Tibial artery (tissue), 4 donors: ENCODE data around the gene TACC2.

Experiments
- DNase-seq, 2 donors: peaks; one replicate each; pipeline ENCODE4 v3.0.0-alpha.2; 2019
- H3K27ac ChIP-seq, 2 donors: fragments of 200-600 bp; sonication (generic) in 1 of 2; 1 replicate in 1 of 2; 2 replicates in 1 of 2; pipeline ENCODE4 v1.5.1; 2018 to 2019; ENCODE audit warnings: mild to moderate bottlenecking in 1 of 2
- H3K27me3 ChIP-seq, 2 donors: fragments of 200-600 bp; sonication (generic) in 1 of 2; one replicate each; pipeline versions ENCODE4 v1.5.1 to v1.6.0; 2016 to 2019
- H3K36me3 ChIP-seq, 3 donors: fragments of 200-600 bp; sonication (generic) in 2 of 3; one replicate each; pipeline ENCODE4 v1.5.1; 2016 to 2019; ENCODE audit warnings: mild to moderate bottlenecking in 2 of 3
- H3K4me1 ChIP-seq, 4 donors: fragments of 200-600 bp; sonication (generic) in 2 of 4; 1 replicate in 3 of 4; 2 replicates in 1 of 4; pipeline ENCODE4 v1.5.1; 2016 to 2019
- H3K4me3 ChIP-seq, 2 donors: fragments of 200-600 bp; sonication (generic) in 1 of 2; 1 replicate in 1 of 2; 2 replicates in 1 of 2; pipeline ENCODE4 v1.5.1; 2018 to 2019; ENCODE audit warnings: mild to moderate bottlenecking in 2 of 2
- H3K9me3 ChIP-seq, 3 donors: fragments of 200-600 bp; sonication (generic) in 1 of 3; one replicate each; pipeline ENCODE4 v1.5.1; 2016 to 2019
- CTCF ChIP-seq, 2 experiments: fragments of 200-600 bp in 1 of 2; fragments of 450-650 bp in 1 of 2; IDR thresholded peaks; one replicate each; pipeline ENCODE4 v1.5.1; 2017 to 2019; ENCODE audit warnings: antibody characterized with exemption in 2 of 2, mild to moderate bottlenecking in 1 of 2, moderate library complexity in 1 of 2
- intact Hi-C: fragments of 100-400 bp; cut with DNase I; formaldehyde crosslinking; loops from one replicate; pipeline ENCODE4 v1.15.0; 2023; ENCODE audit warnings: low total_unique reads

TACC2 gene

GRCh38 chr10:122281751-122282150, 292.8 kb downstream of the TACC2 start:
- Histone ChIP-seq H3K4me3 (no peak overlapping the region), H3K27me3 (no peaks in the 10 kb centered on the region), H3K9me3 (no peaks in the 10 kb centered on the region), H3K36me3 (no peaks in the 10 kb centered on the region), H3K27ac (peak overlapping the region; percentile 59 to 64), H3K4me1 (peaks cover 0 to 19% (median 3%) of the 10 kb centered on the region in 4 donors)
- no peak for TF ChIP-seq CTCF (IDR thresholded peaks at IDR 0.05)
- DNase-seq: no peak
- intact Hi-C loops: no loop called here

- Histone ChIP-seq H3K27ac (peak overlapping the region; percentile 59 to 64), H3K4me3 (peak overlapping the region; percentile 8), H3K36me3 (no peaks in the 10 kb centered on the region), H3K27me3 (no peaks in the 10 kb centered on the region), H3K9me3 (no peaks in the 10 kb centered on the region), H3K4me1 (peaks cover 0 to 24% (median 4%) of the 10 kb centered on the region in 4 donors)
- intact Hi-C loops: no loop called here
- no peak for TF ChIP-seq CTCF (IDR thresholded peaks at IDR 0.05)
- peak in 1 of 2 donors; percentile 79 for DNase-seq
These were observed 293.3 kb downstream of the TACC2 start for GRCh38 chr10:122282253-122282671.

GRCh38 chr10:122282909-122283308, 293.9 kb downstream of the TACC2 start:
- no peak for TF ChIP-seq CTCF (IDR thresholded peaks at IDR 0.05)
- Histone ChIP-seq H3K4me3 (no peak overlapping the region), H3K27ac (peak overlapping the region; percentile 59 to 64), H3K4me1 (peaks cover 0 to 31% (median 7%) of the 10 kb centered on the region in 4 donors), H3K27me3 (no peaks in the 10 kb centered on the region), H3K36me3 (no peaks in the 10 kb centered on the region), H3K9me3 (no peaks in the 10 kb centered on the region)
- intact Hi-C loops: no loop called here
- DNase-seq: no peak

- no peak for TF ChIP-seq CTCF (IDR thresholded peaks at IDR 0.05)
- no peak for DNase-seq
- no peaks in the 10 kb centered on the region for H3K9me3 ChIP-seq
- H3K27me3 ChIP-seq: no peaks in the 10 kb centered on the region
- intact Hi-C loops: no loop called here
- no peak overlapping the region for H3K4me3 ChIP-seq
- H3K4me1 ChIP-seq: peaks cover 0 to 32% (median 8%) of the 10 kb centered on the region in 4 donors
- peak overlapping the region in 1 of 2 donors; percentile 37 for H3K27ac ChIP-seq
- no peaks in the 10 kb centered on the region for H3K36me3 ChIP-seq
These were observed 296.8 kb downstream of the TACC2 start for GRCh38 chr10:122285506-122286444.

- peak overlapping the region; percentile 14 to 37 for H3K27ac ChIP-seq
- H3K4me3 ChIP-seq: no peak overlapping the region
- no peaks in the 10 kb centered on the region for H3K27me3 ChIP-seq
- peaks cover 0 to 29% (median 8%) of the 10 kb centered on the region in 4 donors for H3K4me1 ChIP-seq
- no peaks in the 10 kb centered on the region for H3K36me3 ChIP-seq
- no peaks in the 10 kb centered on the region for H3K9me3 ChIP-seq
- intact Hi-C loops: no loop called here
- peak in 1 of 2 donors; percentile 76 for DNase-seq
- TF ChIP-seq CTCF (IDR thresholded peaks at IDR 0.05): no peak
These were observed 297.9 kb downstream of the TACC2 start for GRCh38 chr10:122286867-122287266.
